HepG2 (cell line): Measurements from ENCODE around the gene CTSZ. TPM values are rescaled to one million over a fixed set of nuclear protein-coding genes. Genes with fewer than 3 reads are reported as not detected.

Experiments used
- ATAC-seq: fragments of 200-7000 bp; cut with Tn5 transposase; 3 replicates; pipeline ENCODE4 v1.9.1; 2020; ENCODE audit warnings: mild to moderate bottlenecking, moderate library complexity
- BruUV-seq: library from RNA; stranded (reverse); fragments of 400-500 nt; replicated peaks from 2 replicates; lab custom pipeline; 2021; lab: Mats Ljungman, UMichigan
- CTCF ChIA-PET: fragments of 300-600 bp; formaldehyde crosslinking; extraction: SDS; loops from one replicate; lab custom pipeline; 2021; ENCODE audit warnings: low total read pairs, inconsistent platforms, low intra/inter-chr PET ratio; lab: Yijun Ruan, JAX
- POLR2A ChIA-PET: fragments of 350-600 bp; sonication (Branson Sonifier 250); formaldehyde crosslinking; loops from one replicate; lab custom pipeline; 2020; ENCODE audit warnings: antibody characterized with exemption, inconsistent platforms; lab: Yijun Ruan, JAX
- DNase-seq: peaks from one replicate; pipeline ENCODE4 v3.0.0-alpha.2; 2015; ENCODE audit warnings: low spot score
- FAIRE-seq: peaks from 3 replicates; lab custom pipeline; 2011; peaks lifted over from hg19 to GRCh38; lab: Jason Lieb, UNC
- H2AFZ ChIP-seq: one replicate; pipeline ENCODE4 v1.6.1; 2011; ENCODE audit warnings: low read length, inconsistent platforms
- H3K27ac ChIP-seq: fragments of 300-600 bp; 3 replicates; pipeline ENCODE4 v1.8.0; 2011; ENCODE audit warnings: mixed run types, mild to moderate bottlenecking, mixed read lengths, low read length, inconsistent platforms; ENCODE audit not compliant: insufficient read depth; ENCODE audit errors: extremely low read length
- H3K27me3 ChIP-seq, 2 experiments: fragments of 200-600 bp in 1 of 2; 2 replicates in 1 of 2; 3 replicates in 1 of 2; pipeline versions ENCODE4 v1.6.0 to v1.8.0; 2011; ENCODE audit warnings: low read length in 2 of 2, mild to moderate bottlenecking in 2 of 2, moderate library complexity in 2 of 2, inconsistent platforms in 1 of 2; ENCODE audit not compliant: insufficient read depth in 2 of 2, control insufficient read depth in 1 of 2
- H3K36me3 ChIP-seq, 2 experiments: fragments of 200-600 bp in 1 of 2; replicated peaks in 1 of 2; 2 replicates in 1 of 2; 3 replicates in 1 of 2; pipeline versions ENCODE4 v1.5.1 to v1.8.0; 2011; ENCODE audit warnings: low read length in 2 of 2, inconsistent platforms in 1 of 2; ENCODE audit not compliant: insufficient read depth in 2 of 2, control insufficient read depth in 1 of 2
- H3K4me1 ChIP-seq: 2 replicates; pipeline ENCODE4 v1.5.1; 2012; ENCODE audit warnings: low read length, inconsistent platforms; ENCODE audit not compliant: insufficient read depth
- H3K4me2 ChIP-seq: 2 replicates; pipeline ENCODE4 v1.6.0; 2011; ENCODE audit warnings: low read depth, low read length, inconsistent platforms
- H3K4me3 ChIP-seq, 3 experiments: fragments of 200-600 bp in 1 of 3; sonication (generic), shearing (Covaris generic) in 1 of 3; replicated peaks in 1 of 3; 2 replicates each; pipeline ENCODE4 v1.5.1; 2011 to 2016; ENCODE audit warnings: low read length in 3 of 3, inconsistent platforms in 2 of 3, low read depth in 2 of 3, mild to moderate bottlenecking in 2 of 3, control low read depth in 1 of 3, mixed read lengths in 1 of 3; ENCODE audit not compliant: insufficient read depth in 1 of 3
- H3K79me2 ChIP-seq: one replicate; pipeline ENCODE4 v1.6.1; 2011; ENCODE audit warnings: low read length, inconsistent platforms; ENCODE audit not compliant: insufficient read depth
- H3K9ac ChIP-seq: 2 replicates; pipeline ENCODE4 v1.6.0; 2011; ENCODE audit warnings: mild to moderate bottlenecking, low read depth, low read length, inconsistent platforms; ENCODE audit not compliant: insufficient read depth
- H3K9me3 ChIP-seq: 2 replicates; pipeline ENCODE4 v1.5.1; 2012; ENCODE audit warnings: mild to moderate bottlenecking, low read length
- H4K20me1 ChIP-seq: 2 replicates; pipeline ENCODE4 v1.6.0; 2011; ENCODE audit warnings: inconsistent platforms, mild to moderate bottlenecking, low read length, moderate library complexity; ENCODE audit not compliant: insufficient read depth
- CREM ChIP-seq, 2 experiments: sonication (generic) in 1 of 2; formaldehyde crosslinking in 1 of 2; IDR thresholded peaks; 2 replicates each; pipeline versions ENCODE4 v1.4.0 to v1.6.1; 2016 to 2020; ENCODE audit warnings: antibody characterized with exemption in 1 of 2, mild to moderate bottlenecking in 1 of 2, missing genetic modification reagents in 1 of 2
- IRF2 ChIP-seq: IDR thresholded peaks from 2 replicates; pipeline ENCODE4 v1.6.1; 2018; ENCODE audit warnings: missing genetic modification reagents, missing compliant biosample characterization
- KDM2A ChIP-seq: sonication (generic); formaldehyde crosslinking; IDR thresholded peaks from 2 replicates; pipeline ENCODE4 v1.4.0; 2020; ENCODE audit warnings: low read depth, missing genetic modification reagents, borderline replicate concordance
- KDM3A ChIP-seq: IDR thresholded peaks from 2 replicates; pipeline ENCODE4 v1.6.1; 2018; ENCODE audit warnings: low read depth, missing compliant biosample characterization
- MED13 ChIP-seq: sonication (generic); formaldehyde crosslinking; IDR thresholded peaks from 2 replicates; pipeline ENCODE4 v1.5.0; 2020; ENCODE audit warnings: missing genetic modification reagents
- PTBP1 ChIP-seq: fragments of 200-400 bp; formaldehyde crosslinking; IDR thresholded peaks from 2 replicates; pipeline ENCODE4 v1.6.1; 2018; ENCODE audit warnings: low read length, low read depth; ENCODE audit not compliant: poor library complexity, severe bottlenecking
- RBM39 ChIP-seq: fragments of 200-400 bp; formaldehyde crosslinking; IDR thresholded peaks from one replicate; pipeline ENCODE4 v1.6.1; 2018; ENCODE audit warnings: antibody characterized with exemption, mild to moderate bottlenecking, low read depth, low read length; ENCODE audit not compliant: poor library complexity, severe bottlenecking
- SRY ChIP-seq: sonication (generic); formaldehyde crosslinking; IDR thresholded peaks from 2 replicates; pipeline ENCODE4 v1.8.0; 2022; ENCODE audit warnings: mild to moderate bottlenecking, missing genetic modification reagents
- TOE1 ChIP-seq: sonication (generic); formaldehyde crosslinking; IDR thresholded peaks from 2 replicates; pipeline ENCODE4 v1.4.0; 2020; ENCODE audit warnings: mild to moderate bottlenecking, missing genetic modification reagents
- ZBTB8A ChIP-seq: sonication (generic); formaldehyde crosslinking; IDR thresholded peaks from 2 replicates; pipeline ENCODE4 v1.4.0; 2020; ENCODE audit warnings: mild to moderate bottlenecking, low read depth, missing genetic modification reagents, borderline replicate concordance
- ZFP1 ChIP-seq: IDR thresholded peaks from 2 replicates; pipeline ENCODE4 v1.6.1; 2016
- ZNF274 ChIP-seq: sonication (generic); formaldehyde crosslinking; IDR thresholded peaks from 2 replicates; pipeline ENCODE4 v1.5.1; 2020; ENCODE audit warnings: mild to moderate bottlenecking, missing genetic modification reagents
- ZNF878 ChIP-seq: sonication (generic); formaldehyde crosslinking; IDR thresholded peaks from 2 replicates; pipeline ENCODE4 v1.8.1; 2023; ENCODE audit warnings: mild to moderate bottlenecking, missing genetic modification reagents, moderate library complexity
- WGBS: methylation state at CpG from one replicate; pipeline ENCODE4 v1.1.6; 2017; ENCODE audit warnings: low lambda C conversion rate; 5-methylcytosine and 5-hydroxymethylcytosine counted together
- in situ Hi-C: cut with HindIII; loops from 2 replicates; pipeline ENCODE4 v1.10.0; 2017; ENCODE audit warnings: low pct_unique_long_range_greater_than_20kb; ENCODE audit not compliant: extremely low pct_ligation_motif_present
- intact Hi-C: fragments of 100-400 bp; cut with micrococcal nuclease; formaldehyde crosslinking; loops from one replicate; pipeline ENCODE4 v1.10.0; 2022; ENCODE audit not compliant: unreplicated experiment
- polyA plus RNA-seq, 8 experiments: library from polyadenylated mRNA; depleted of rRNA in 3 of 8; stranded (reverse) in 7 of 8; unstranded in 1 of 8; fragments of >200 nt; fragmentation: Illumina TruSeq in 4 of 8; extraction: Trizol in 4 of 8; gene quantifications; 2 replicates each; pipeline versions ENCODE4 v1.2.1 to v1.2.3, GENCODE V29; 2011 to 2016; ENCODE audit warnings: low read depth in 4 of 8, missing spikeins in 1 of 8, mixed read lengths in 1 of 8; ENCODE audit not compliant: insufficient read depth in 1 of 8
- total RNA-seq, 5 experiments: library from RNA; depleted of rRNA; stranded (reverse); fragments of >200 nt; fragmentation: Illumina TruSeq; extraction: Trizol; gene quantifications; 2 replicates each; pipeline ENCODE4 v1.2.3, GENCODE V29; 2016; ENCODE audit warnings: low read depth in 1 of 5
- TF ChIP-seq, protein P1 (sequence below): sonication (generic); formaldehyde crosslinking; IDR thresholded peaks from 2 replicates; pipeline ENCODE4 v1.5.0; 2020; ENCODE audit warnings: missing genetic modification reagents
- TF ChIP-seq, protein P2 (sequence below): sonication (generic); formaldehyde crosslinking; IDR thresholded peaks from 2 replicates; pipeline ENCODE4 v1.5.0; 2020; ENCODE audit warnings: missing genetic modification reagents, mild to moderate bottlenecking, borderline replicate concordance

Gene CTSZ
- total and polyA plus RNA-seq, 2 of the 13 experiments (the other 11 are each of a cell fraction or from before 2014, with no cell fraction given), result 0.33 TPM; not detected in 1

DNA sequence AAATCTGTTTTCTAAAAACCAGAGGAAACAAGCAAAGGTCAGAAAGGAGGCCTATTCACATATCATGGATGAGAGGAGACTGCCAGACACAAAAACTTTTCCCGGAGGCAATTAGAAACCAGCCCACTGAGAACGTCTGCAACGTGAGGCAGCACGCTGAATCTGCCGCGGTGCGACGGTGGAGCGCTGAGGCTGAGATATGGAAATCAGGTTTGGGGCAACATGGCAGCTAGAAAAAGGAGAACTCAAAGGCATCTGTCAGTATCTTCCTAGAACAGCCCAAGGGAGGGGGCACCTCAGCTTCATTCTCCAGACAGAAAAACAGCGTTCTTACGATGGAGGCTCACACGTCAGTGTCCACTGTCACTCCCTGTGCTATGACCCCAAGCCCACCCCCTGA is 30.3 kb upstream of the CTSZ start:
- Histone ChIP-seq H3K9ac (no peak overlapping the region), H3K4me2 (no peak overlapping the region), H2AFZ (no peak overlapping the region), H3K4me3 (no peak overlapping the region), H3K79me2 (peaks cover 25% of the 10 kb centered on the region), H3K4me1 (peaks cover 25% of the 10 kb centered on the region), H3K9me3 (no peaks in the 10 kb centered on the region), H4K20me1 (no peaks in the 10 kb centered on the region), H3K27me3 (peaks cover 2 to 3% of the 10 kb centered on the region in 2 experiments; a peak in 2 of 5 replicates), H3K36me3 (no peaks in the 10 kb centered on the region), H3K27ac (no peak overlapping the region)
- ChIA-PET CTCF (no interaction called here), POLR2A (no interaction called here)
- BruUV-seq, result no TSS peak
- in situ Hi-C loops (no loop called here), intact Hi-C loops (no loop called here)
- ATAC-seq, result no peak
- WGBS, result 91% methylated on average over 12 of the region's 12 CpGs
- TF ChIP-seq RBM39 (no peak), PTBP1 (no peak), CREM (IDR thresholded peaks at IDR 0.05) (0 out of 2 replicates have a peak, but pooled peaks have one; percentile 10), CREM (CRISPR knock-in tag; IDR thresholded peaks at IDR 0.05) (no peak)
- no peak for DNase-seq
- no peak for FAIRE-seq

- no TSS peak for BruUV-seq
- Histone ChIP-seq H3K27me3 (no peaks in the 10 kb centered on the region; a peak in 1 of 5 replicates), H3K79me2 (peaks cover 32% of the 10 kb centered on the region), H3K27ac (no peak overlapping the region), H3K4me2 (no peak overlapping the region), H3K9me3 (no peaks in the 10 kb centered on the region), H3K9ac (no peak overlapping the region), H2AFZ (no peak overlapping the region), H3K4me1 (peaks cover 27% of the 10 kb centered on the region), H3K36me3 (peaks cover 0 to 1% of the 10 kb centered on the region in 2 experiments; a peak in 1 of 5 replicates), H3K4me3 (no peak overlapping the region), H4K20me1 (0 out of 2 replicates have a peak, but pooled peaks cover 4% of the 10 kb centered on the region)
- intact Hi-C loops (no loop called here), in situ Hi-C loops (no loop called here)
- 74% methylated on average over 3 of the region's 3 CpGs for WGBS
- ATAC-seq (no peak), FAIRE-seq (no peak), DNase-seq (no peak)
- ChIA-PET CTCF (no interaction called here), POLR2A (no interaction called here)
- TF ChIP-seq, protein P1, sequence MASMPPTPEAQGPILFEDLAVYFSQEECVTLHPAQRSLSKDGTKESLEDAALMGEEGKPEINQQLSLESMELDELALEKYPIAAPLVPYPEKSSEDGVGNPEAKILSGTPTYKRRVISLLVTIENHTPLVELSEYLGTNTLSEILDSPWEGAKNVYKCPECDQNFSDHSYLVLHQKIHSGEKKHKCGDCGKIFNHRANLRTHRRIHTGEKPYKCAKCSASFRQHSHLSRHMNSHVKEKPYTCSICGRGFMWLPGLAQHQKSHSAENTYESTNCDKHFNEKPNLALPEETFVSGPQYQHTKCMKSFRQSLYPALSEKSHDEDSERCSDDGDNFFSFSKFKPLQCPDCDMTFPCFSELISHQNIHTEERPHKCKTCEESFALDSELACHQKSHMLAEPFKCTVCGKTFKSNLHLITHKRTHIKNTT (CRISPR knock-in tag), result no peak
- TF ChIP-seq KDM2A (CRISPR knock-in tag) (no peak), KDM3A (CRISPR knock-in tag) (no peak), ZNF274 (CRISPR knock-in tag) (no peak), TOE1 (CRISPR knock-in tag) (no peak), ZNF878 (CRISPR knock-in tag) (no peak), ZFP1 (CRISPR knock-in tag) (no peak), ZBTB8A (no peak), SRY (CRISPR knock-in tag) (no peak), MED13 (CRISPR knock-in tag) (no peak), IRF2 (CRISPR knock-in tag) (no peak)
- TF ChIP-seq, protein P2, sequence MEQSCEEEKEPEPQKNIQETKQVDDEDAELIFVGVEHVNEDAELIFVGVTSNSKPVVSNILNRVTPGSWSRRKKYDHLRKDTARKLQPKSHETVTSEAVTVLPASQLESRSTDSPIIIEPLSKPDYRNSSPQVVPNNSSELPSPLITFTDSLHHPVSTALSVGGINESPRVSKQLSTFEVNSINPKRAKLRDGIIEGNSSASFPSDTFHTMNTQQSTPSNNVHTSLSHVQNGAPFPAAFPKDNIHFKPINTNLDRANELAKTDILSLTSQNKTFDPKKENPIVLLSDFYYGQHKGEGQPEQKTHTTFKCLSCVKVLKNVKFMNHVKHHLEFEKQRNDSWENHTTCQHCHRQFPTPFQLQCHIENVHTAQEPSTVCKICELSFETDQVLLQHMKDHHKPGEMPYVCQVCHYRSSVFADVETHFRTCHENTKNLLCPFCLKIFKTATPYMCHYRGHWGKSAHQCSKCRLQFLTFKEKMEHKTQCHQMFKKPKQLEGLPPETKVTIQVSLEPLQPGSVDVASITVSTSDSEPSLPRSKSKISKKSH, result no peak
- TF ChIP-seq, all 625 proteins: peak for 0
These were observed 28.3 kb upstream of the CTSZ start for GRCh38 chr20:59035381-59035780.
